SW480 (cell line): ENCODE measurements around the gene DBH.
"Not testable (repeated sequence)": the region's sequence is repeated elsewhere in the genome, so short reads cannot be mapped to it uniquely, and the experiment has no call there.

ENCODE experiments used
- DNase-seq: peaks from one replicate; pipeline ENCODE4 v3.0.0-alpha.2; 2016; ENCODE audit warnings: low spot score

DBH gene

DNA sequence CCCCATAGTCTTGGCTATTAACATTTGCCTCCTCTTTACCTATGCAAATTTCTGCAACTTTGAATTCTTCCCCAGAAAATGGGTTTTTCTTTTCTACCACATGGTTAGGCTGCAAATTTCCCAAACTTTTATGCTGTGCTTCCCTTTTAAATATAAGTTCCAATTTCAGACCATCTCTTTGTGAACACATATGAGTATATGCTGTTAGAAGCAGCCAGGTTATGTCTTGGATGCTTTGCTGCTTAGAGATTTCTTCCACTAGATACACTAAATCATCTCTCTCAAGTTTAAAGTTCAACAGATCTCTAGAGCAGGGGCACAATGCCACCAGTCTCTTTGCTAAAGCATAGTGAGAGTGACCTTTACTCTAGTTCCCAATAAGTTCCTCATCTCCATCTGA is 10.2 kb upstream of the DBH start:
- DNase-seq, result not testable (repeated sequence)

DNA sequence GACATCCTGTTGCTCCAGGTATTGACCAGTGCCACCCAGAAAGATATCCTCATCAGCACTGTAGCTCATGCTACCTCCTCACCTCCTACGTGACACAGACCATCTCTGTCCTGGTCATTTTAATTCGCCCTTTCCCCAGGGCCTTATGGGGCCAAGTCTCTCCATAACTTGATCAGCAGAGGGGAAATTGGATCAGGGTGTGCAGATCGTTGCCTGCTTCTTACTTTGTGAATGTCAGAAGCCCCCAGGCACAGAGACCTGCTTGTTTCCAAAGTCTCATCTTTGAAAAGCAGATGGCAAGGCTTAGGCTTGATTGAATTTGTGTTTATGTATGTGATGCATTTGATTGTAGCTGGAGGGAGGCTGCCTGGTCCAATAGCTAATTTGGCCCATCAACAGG is 8.8 kb upstream of the DBH start:
- DNase-seq, result no peak

DNA sequence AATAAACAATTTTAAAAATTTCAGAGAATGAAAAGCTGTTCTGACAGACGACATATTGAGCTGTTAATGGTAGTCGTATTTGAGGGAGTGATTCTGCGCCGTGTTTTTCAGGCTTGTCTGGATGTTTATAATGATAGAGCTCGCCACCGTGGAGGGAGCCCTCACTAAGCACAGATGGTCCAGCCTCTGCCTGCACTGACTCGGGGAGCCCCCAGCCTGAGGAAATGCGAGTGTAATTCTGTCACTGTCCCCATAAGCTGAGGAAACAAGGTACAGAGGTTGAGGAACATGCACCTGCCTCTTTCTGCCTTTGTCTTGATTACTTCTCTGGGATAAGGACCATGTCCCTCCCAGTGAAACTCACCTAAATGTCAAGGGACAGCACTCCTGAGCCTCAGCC is 7.4 kb upstream of the DBH start:
- DNase-seq, result no peak

DNA sequence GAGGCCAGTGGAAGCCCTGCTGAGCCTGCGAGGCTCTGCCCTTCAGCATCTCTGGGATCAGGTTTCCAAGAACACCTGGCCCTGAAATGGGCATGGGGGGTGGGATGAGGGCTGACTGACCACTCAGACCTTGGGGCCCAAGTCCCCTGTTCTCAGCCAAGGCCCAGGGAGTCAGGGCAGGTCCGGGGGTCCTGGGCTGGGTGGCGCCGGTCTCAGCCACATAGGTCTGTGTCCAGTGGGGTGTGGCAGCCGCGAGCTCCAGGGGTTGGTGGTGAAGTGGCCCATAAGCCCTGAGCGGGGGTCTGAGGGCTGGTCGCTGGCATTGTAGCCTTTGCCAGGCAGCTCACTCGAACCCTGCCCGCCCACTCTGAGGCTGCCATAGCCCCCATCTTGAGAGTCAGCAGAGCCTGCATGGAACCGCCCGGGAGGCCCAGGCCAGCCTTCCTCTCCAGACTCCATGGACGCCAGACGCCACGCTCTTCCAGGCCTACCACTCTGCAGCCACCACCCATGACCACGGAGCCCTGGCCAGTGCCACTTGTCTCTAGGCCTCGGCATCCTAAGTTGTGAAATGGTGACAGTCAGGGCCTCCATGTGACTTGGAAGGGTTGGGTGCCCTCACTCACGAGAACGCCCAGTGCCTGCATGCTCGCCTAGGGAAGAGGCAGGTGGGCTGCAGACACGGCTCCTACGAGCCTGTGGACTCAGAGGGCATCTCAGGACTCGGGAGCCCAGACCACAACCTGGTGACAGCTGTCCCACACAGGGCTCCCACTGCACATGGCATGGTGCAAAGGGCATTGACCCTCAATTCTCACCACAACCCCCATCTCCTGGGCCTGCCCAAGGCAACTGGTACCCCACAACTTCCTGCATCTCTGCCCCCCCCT is 6.7 kb upstream of the DBH start:
- no peak for DNase-seq

DNA sequence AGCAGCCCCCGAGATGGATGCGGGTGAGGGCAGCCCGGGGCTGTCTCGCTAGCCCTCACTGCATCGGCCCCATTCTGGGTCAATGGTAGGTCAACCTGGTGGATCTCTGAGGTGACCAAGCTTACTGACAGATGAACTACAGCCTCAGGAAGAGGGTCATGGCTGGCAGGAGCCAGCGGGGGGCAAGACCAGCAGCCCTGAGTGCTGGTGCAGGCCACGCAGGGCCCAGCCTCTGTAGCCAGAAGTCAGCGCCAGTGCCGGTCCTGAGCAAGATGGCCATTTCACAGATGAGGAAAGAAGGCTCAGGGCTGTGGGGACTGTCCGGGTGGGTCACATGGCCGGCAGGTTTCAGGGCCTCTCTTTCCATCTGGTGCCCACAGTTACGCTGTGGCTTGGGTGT is 5.1 kb upstream of the DBH start:
- DNase-seq, result no peak

DNA sequence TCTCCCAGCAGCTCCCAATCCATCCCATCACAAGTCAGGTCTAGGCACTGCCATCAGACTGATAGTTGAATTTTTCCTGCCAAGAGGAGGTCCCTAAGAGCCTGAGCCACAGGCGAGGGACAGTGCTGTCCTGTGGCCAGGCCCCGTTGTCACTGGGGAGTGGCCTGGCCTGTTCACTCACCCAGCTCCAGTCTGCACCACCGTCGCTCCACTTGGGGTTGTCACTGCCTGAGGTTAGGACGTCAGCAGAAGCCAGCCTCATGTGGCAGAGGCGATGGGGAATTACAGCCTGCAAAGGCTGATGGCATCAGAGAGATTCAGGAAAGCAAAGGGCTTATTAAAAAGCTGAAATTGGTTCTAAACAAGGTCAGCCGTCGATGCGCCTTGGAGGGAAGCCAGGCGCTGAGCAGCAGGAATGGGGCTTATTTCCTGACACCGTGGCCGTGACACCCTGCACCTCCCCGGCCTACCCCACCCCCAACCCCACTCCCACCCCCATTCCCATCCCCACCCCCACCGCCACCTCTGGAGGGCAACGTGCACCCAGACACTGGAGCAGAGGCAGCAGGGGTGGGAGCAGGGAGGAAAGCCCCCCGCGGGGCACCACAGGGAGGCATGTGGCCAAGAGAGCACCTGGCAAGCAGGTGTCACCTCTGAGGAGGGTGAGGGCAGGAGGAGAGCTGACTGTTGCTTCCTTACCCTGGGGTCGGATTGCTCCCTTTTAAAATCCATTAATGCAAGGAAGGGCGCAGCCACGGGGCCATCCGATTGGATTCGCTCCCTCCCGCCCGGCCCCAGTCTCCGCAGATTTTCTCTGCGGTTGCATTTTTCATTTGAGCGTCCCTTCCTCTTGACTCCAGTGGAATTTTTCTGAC is 3.1 kb upstream of the DBH start:
- peak; percentile 53 for DNase-seq

DNA sequence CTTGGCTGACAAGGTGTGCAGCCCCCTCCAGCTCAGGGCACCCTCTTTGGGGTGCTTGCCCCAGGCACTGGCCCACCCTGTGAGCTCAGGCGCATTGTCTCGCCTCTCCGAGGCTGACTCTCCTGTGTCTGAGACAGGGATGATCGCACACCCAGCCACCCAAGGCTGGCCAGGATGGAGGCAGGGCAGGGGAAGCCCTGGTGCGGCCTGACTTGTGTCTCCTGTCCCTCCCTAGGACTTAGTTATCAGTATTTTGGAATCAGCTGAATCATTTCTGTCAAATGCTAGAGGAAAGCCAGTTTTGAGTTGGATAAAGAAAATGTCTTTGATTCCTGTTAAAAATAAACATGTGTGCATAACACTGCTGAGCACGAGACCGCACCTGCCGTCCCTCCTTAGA is 2.5 kb upstream of the DBH start:
- DNase-seq, result no peak

DNA sequence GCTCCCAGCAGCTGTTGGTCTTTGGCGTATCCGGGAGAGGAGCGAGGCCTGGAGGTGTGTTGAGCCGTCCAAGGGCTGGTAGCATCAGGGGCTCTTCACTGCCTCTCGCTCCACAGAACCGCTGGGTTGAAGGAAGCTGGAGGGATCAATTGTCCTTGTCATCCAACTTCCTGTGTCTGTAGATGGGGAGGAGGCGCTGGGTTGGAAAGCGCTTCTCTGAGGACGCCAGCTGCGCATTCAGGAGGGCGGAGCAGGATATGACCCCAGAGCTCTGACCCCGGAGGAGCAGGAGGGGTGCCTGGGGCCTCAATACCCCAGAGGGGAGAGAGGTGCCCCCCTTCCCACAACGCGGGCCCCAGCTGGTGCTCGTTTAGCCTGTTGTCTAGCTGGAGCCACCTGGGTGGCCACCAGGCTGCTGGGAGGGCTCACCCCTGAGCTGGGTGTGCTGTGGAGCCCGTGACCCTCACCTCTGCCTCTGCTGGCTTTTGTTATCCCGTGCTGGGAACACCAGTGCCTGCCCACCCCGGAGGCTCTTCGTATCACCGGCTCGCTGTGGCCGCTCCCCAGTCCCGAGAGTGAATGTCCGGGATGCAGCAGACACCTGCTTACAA is 2.0 kb upstream of the DBH start:
- no peak for DNase-seq

DNA sequence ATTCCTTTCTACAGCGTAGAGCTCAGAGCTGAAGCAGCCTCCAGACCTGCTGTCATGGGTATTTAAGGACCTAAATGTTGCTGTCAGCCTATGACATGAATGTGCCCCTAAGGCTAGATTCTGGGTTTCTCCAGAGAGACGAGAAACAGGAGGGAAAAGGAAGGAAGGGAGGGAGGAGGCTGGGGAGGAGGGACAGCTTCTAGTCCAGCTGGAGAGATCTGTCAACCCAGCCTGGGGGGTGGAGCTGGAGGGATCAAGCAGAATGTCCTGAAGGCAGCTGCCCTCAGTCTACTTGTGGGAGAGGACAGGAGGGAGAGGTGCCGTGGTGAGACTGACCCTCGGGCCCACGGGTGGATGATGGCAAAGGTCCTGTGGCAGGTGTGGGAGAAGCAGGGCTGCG is 1.1 kb upstream of the DBH start:
- DNase-seq, result no peak

DNA sequence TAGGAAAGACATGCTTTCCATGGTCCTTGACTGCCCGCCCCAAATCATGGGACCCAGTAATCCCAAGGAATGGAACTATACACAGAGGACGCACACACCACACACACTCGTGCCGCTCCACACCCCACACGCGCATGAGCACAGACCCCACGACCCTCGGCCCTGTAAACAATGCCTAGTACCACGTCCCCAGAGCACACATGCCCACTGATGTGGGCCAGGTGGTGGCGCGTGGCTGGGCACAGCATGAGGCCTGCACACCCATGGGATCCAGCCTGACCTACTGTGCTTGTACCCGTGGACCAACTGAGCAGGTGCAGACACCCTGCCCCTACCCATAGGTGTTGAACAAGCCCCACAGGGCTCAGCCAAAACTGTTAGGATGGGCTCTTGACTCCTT is 739 bp downstream of the DBH start:
- DNase-seq, result no peak

DNA sequence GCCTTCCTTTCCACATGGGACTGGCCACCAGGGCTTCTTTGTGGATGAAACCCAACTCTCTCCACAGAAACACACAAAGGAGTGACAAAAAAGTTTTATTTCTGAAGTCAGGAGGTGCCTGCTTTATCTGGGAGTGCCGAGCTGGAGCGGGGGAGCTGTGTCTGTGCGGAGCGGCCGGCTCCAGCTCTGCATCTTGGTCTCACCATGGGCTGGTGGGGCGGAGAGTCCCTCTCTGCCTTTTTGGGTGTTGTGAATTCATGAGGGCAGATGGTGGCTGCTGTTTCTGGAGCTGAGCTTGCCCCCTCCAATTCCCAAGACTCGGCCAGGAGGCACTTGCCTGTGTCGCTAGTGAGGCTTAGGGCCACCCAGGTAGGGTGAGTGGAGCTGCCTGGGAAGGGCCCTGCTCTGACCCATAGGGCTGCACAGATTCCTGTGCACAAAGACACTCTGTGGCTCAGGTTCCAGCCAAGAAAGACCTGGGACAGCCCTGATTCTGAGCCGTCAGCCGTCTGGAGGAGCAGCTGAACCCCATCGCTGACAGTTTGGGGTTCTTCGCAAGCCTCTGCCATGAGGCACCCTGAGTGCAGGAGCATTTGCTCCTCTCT is 1.4 kb downstream of the DBH start:
- DNase-seq, result no peak

DNA sequence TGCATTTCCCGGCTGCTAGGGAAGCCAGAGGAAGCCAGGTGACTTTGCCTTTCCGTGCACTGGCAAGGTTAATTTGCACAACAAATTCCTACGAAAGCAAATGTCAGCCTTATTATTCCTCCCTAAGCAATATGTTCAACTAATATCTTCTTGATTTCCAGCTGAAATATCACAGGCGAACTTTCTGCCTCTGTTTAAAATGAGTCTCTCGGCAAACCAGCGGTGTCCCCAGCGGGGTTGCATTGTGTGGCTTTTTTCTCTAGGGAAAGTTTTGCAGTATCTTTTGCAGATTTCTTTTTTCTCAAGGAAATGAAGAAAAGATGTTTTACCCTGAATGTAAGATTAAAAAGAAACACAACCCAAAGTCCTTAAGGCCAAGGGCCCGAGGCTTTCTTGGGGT is 1.9 kb downstream of the DBH start:
- DNase-seq, result no peak

DNA sequence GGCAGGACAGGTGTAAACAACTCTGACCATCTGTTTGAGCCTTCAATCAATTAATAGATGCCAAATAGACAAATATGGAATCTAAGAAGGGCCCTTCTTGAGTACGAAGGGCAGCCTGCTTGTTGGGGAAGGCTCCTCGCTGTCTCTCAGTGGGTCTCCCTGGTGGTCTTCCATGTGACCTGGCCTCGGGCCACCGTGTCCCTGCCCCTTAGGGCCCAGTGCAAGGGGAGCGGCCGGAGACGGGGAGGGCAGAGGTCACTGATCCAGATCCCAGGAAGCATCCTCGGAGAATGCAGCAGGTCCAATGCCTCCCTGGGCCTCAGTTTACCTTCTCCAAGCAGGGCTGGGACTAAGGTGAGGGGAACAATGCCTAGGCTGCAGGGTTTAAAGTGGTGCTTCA is 2.5 kb downstream of the DBH start:
- no peak for DNase-seq

DNA sequence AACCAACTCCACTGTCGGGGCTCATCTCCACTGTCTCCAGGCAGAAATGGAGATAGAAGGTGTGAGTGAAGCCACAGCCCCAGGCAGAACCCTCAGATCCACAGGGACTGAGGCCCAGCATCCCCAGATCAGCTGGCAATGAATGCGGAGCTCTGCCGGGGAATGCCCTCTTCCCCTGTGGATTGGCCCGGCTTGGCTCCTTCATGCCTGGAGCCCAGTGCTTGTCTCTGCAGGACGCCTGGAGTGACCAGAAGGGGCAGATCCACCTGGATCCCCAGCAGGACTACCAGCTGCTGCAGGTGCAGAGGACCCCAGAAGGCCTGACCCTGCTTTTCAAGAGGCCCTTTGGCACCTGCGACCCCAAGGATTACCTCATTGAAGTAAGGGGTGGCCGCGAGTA is 3.5 kb downstream of the DBH start:
- no peak for DNase-seq

DNA sequence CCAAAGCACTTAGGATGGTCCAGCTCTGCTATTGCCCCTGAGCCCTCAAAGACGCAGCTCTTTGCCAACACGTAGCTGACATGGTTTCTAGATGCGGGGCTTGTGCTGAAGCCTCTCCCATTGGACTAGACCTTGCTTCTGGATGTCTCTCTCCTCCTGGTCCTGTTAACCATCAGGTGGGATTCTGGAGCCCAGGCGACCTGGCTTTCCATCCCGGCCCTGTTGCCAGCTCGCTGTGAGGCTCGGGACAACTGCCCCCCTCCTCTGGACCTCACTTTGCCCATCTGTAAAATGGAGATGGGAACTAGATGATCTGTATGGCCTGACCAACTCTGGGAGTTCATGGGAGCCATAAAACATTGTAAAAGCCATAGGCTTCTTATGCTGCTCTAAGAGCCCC is 4.0 kb downstream of the DBH start:
- no peak for DNase-seq

DNA sequence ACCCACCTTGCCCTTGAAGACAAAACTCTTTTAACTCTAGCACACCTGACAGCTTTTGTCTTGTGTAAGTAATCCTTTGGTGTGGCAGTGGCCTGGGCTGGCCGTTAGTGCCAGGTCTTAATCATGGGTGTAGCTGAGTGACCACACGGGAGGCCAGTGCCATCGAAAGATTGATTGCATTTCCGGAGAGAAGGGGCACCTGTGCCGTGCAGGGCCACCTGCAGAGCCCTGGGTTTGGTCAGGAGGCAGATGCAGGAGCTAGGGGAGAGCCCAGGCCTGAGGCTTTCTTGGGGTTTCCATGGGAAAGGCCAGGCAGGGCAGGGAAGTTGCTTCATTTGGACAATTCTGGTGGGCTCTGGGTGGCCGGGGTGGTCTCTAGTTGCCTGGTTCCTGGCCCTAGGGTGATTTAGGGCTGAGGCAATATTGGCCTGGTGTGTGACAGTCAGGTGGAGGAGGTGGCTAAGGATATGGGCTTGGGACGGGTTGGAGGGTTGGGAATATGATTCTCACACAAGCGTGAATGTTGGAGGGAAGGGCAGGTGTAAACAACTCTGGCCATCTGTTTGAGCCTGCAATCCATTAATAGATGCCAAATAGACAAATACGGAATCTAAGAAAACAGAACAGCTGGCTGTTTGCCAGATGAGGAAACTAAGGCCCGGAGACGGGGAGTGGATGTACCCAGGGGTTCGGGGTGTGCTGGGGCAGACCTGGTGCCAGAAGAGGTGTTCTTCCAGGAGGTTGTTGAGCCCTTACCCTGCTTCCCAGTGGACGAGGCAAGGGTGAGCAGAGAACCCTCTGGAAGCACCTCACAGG is 4.6 kb downstream of the DBH start:
- DNase-seq, result no peak

DNA sequence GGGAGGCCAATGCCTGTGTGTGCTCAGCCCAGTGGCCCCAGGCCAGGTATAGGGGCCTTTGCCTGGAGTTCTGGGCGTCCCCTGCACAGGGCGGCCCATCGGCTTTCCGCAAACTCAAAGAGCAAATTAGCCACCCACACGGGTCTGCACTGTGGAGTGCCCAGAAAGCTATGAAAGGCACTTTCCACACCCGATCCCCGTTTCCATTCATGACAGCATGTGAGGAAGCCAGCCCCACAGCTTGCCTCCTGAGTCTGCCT is 5.2 kb downstream of the DBH start:
- no peak for DNase-seq

DNA sequence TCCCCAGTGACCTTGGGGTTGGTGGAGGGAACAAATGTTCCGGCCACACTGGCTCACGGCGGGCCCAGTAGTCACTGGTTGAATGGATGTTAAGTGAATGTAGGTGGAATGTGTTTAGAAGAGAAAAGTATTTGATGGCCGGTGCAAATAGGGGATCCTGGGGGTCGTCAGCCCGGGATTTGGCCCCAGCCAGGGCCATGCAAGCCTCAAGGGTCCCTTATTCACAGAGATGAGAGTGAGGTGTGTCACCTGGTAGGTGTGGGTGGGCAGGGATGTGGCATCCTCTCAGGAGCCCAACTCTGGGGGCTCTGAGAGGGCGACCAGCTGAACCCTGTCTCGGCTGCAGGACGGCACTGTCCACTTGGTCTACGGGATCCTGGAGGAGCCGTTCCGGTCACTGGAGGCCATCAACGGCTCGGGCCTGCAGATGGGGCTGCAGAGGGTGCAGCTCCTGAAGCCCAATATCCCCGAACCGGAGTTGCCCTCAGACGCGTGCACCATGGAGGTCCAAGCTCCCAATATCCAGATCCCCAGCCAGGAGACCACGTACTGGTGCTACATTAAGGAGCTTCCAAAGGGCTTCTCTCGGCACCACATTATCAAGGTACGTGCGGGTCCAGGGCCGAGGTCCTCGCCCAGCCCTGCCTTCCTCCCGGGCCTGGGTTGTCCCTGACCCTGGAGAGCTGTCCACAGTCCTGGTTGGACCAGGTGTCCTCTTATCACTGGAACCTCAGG is 5.9 kb downstream of the DBH start:
- no peak for DNase-seq

DNA sequence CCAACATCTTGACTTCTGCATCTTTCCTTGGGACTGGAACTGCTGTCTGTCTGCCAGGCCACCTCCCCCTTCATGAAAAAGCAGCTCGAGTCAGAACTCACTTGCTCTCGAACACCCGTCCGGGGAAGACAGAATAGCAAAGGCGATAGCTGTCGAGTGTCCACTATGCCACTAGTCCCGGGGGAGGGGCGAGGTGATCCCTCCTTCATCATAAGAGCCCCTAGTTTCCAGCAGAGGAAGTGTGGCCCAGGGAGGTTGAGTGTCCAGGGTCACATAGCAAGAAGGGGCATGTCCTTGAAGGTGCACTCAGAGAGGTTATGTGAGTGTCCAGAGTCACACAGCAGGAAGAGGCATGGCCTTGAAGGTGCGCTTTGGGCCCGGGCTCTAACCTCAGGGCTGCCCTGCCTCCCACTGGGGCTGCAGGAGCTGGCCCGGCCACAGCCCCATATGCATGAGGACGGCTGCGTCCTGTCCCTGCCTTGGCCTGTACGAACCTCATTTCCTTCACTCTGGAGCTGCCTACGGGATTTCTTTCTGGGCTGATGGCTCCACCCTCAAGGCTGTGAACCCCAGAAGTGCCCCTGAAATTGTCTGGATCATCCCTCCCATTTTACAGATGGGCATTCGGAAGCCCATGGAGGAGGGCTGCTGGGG is 6.7 kb downstream of the DBH start:
- no peak for DNase-seq

DNA sequence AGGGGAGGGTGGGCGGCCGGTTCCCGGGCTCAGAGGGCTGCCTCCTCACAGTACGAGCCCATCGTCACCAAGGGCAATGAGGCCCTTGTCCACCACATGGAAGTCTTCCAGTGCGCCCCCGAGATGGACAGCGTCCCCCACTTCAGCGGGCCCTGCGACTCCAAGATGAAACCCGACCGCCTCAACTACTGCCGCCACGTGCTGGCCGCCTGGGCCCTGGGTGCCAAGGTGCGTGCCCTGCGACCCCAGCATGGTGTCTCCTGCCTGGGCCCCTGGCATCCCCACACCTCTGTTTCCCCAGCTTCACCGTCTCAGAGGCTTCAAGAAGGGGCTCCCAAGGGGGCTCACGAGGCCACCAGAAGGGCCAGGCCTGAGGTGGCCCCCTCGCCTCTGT is 7.2 kb downstream of the DBH start:
- DNase-seq, result no peak
